HCT116 (cell line): ENCODE data around the gene CYSLTR2. TPM values are rescaled to one million over a fixed set of nuclear protein-coding genes. Genes with fewer than 3 reads are reported as not detected.

Source experiments
- ATAC-seq: fragments of 200-7000 bp; cut with Tn5 transposase; 2 replicates; pipeline ENCODE4 v1.9.1; 2020; ENCODE audit warnings: mild to moderate bottlenecking, moderate library complexity
- BruUV-seq: library from RNA; stranded (reverse); fragments of 400-500 nt; replicated peaks from 2 replicates; lab custom pipeline; 2021; lab: Mats Ljungman, UMichigan
- CTCF ChIA-PET: fragments of 300-600 bp; sonication (Branson Sonifier 250); formaldehyde crosslinking; loops from one replicate; lab custom pipeline; 2021; ENCODE audit warnings: antibody characterized with exemption; lab: Charles Lee
- POLR2A ChIA-PET: fragments of 300-600, 350-600 bp; sonication (Branson Sonifier 250); formaldehyde crosslinking; loops from one replicate; lab custom pipeline; 2021; ENCODE audit warnings: antibody characterized with exemption; lab: Charles Lee
- RAD21 ChIA-PET, 2 experiments: fragments of 300-600 bp; sonication (Branson Sonifier 250); formaldehyde crosslinking; loops; one replicate each; lab custom pipeline; 2023; ENCODE audit warnings: low total read pairs in 2 of 2; ENCODE audit not compliant: uncharacterized antibody in 2 of 2, unreplicated experiment in 2 of 2, low non-redundant PET in 1 of 2; lab: Charles Lee
- DNase-seq: peaks from one replicate; pipeline ENCODE4 v3.0.0-alpha.2; 2010; ENCODE audit warnings: low read depth, low spot score
- H2AFZ ChIP-seq: fragments of 200-600 bp; shearing (Covaris generic), sonication (generic); 2 replicates; pipeline ENCODE4 v1.6.1; 2017; ENCODE audit warnings: low read depth, mixed run types, mixed read lengths, antibody characterized with exemption, low read length; ENCODE audit not compliant: poor library complexity, severe bottlenecking
- H3K27ac ChIP-seq: 2 replicates; pipeline ENCODE4 v1.5.1; 2012; ENCODE audit warnings: low read depth, low read length
- H3K27me3 ChIP-seq: fragments of 200-600 bp; sonication (generic); 2 replicates; pipeline ENCODE4 v1.6.1; 2016; ENCODE audit warnings: mixed run types, low read length, mixed read lengths; ENCODE audit not compliant: insufficient read depth
- H3K36me3 ChIP-seq, 2 experiments: fragments of 200-500 bp in 1 of 2; fragments of 200-600 bp in 1 of 2; sonication (Bioruptor generic) in 1 of 2; sonication (generic) in 1 of 2; 2 replicates each; pipeline versions ENCODE4 v1.5.1 to v1.6.1; 2014 to 2016; ENCODE audit warnings: low read length in 2 of 2, inconsistent platforms in 1 of 2, mixed read lengths in 1 of 2, mixed run types in 1 of 2; ENCODE audit not compliant: insufficient read depth in 2 of 2, control insufficient read depth in 1 of 2
- H3K4me1 ChIP-seq, 2 experiments: fragments of 200-600 bp in 1 of 2; sonication (generic) in 1 of 2; 2 replicates each; pipeline versions ENCODE4 v1.5.1 to v1.6.1; 2012 to 2017; ENCODE audit warnings: low read length in 2 of 2, inconsistent platforms in 1 of 2, mild to moderate bottlenecking in 1 of 2, mixed read lengths in 1 of 2, mixed run types in 1 of 2, moderate library complexity in 1 of 2; ENCODE audit not compliant: insufficient read depth in 2 of 2, control insufficient read depth in 1 of 2
- H3K4me2 ChIP-seq: fragments of 200-600 bp; sonication (generic); 2 replicates; pipeline ENCODE4 v1.6.1; 2017; ENCODE audit warnings: mixed run types, low read length, mixed read lengths
- H3K4me3 ChIP-seq, 2 experiments: fragments of 200-600 bp in 1 of 2; sonication (generic) in 1 of 2; replicated peaks in 1 of 2; 2 replicates each; pipeline ENCODE4 v1.5.1; 2011 to 2016; ENCODE audit warnings: low read length in 2 of 2, control low read depth in 1 of 2, low read depth in 1 of 2, mild to moderate bottlenecking in 1 of 2, mixed read lengths in 1 of 2, mixed run types in 1 of 2
- H3K79me2 ChIP-seq: fragments of 200-600 bp; sonication (generic); 2 replicates; pipeline ENCODE4 v1.6.1; 2017; ENCODE audit warnings: mild to moderate bottlenecking, mixed run types, low read length, moderate library complexity, mixed read lengths; ENCODE audit not compliant: insufficient read depth
- H3K9ac ChIP-seq: fragments of 200-600 bp; sonication (generic); 2 replicates; pipeline ENCODE4 v1.6.1; 2016; ENCODE audit warnings: low read length, mixed read lengths
- H3K9me2 ChIP-seq: fragments of 200-600 bp; sonication (generic), shearing (Covaris generic); 2 replicates; pipeline ENCODE4 v1.6.1; 2017; ENCODE audit warnings: mixed run types, mild to moderate bottlenecking, moderate library complexity; ENCODE audit not compliant: insufficient read depth
- H3K9me3 ChIP-seq, 2 experiments: fragments of 200-500 bp in 1 of 2; fragments of 200-600 bp in 1 of 2; sonication (Bioruptor generic) in 1 of 2; sonication (generic) in 1 of 2; 2 replicates each; pipeline ENCODE4 v1.6.1; 2014 to 2017; ENCODE audit warnings: low read length in 2 of 2, mixed read lengths in 2 of 2, inconsistent platforms in 1 of 2, low read depth in 1 of 2, mild to moderate bottlenecking in 1 of 2, mixed run types in 1 of 2, moderate library complexity in 1 of 2; ENCODE audit not compliant: control insufficient read depth in 1 of 2, insufficient read depth in 1 of 2
- H4K20me1 ChIP-seq: fragments of 200-600 bp; sonication (generic), shearing (Covaris generic); 2 replicates; pipeline ENCODE4 v1.6.1; 2017; ENCODE audit warnings: mixed run types, mild to moderate bottlenecking, moderate library complexity; ENCODE audit not compliant: insufficient read depth
- CBX3 ChIP-seq: IDR thresholded peaks from 2 replicates; pipeline ENCODE4 v1.6.1; 2012; ENCODE audit warnings: low read depth
- CEBPB ChIP-seq: IDR thresholded peaks from 2 replicates; pipeline ENCODE4 v1.6.1; 2012; ENCODE audit warnings: low read depth
- CTCF ChIP-seq, 3 experiments: fragments of 200-600 bp in 1 of 3; sonication (generic) in 1 of 3; IDR thresholded peaks in 2 of 3; conservative IDR thresholded peaks in 1 of 3; 2 replicates each; pipeline ENCODE4 v1.5.1; 2012 to 2017; ENCODE audit warnings: low read depth in 2 of 3, low read length in 2 of 3, antibody characterized with exemption in 1 of 3, borderline replicate concordance in 1 of 3, control low read depth in 1 of 3, mild to moderate bottlenecking in 1 of 3, mixed read lengths in 1 of 3, mixed run types in 1 of 3, moderate library complexity in 1 of 3; ENCODE audit not compliant: insufficient read depth in 1 of 3
- EZH2phosphoT487 ChIP-seq: fragments of 200-600 bp; IDR thresholded peaks from 2 replicates; pipeline ENCODE4 v1.6.1; 2018; ENCODE audit warnings: antibody characterized with exemption, borderline replicate concordance
- JUND ChIP-seq: IDR thresholded peaks from 2 replicates; pipeline ENCODE4 v1.6.1; 2012
- MAX ChIP-seq: IDR thresholded peaks from 2 replicates; pipeline ENCODE4 v1.6.1; 2012
- POLR2A ChIP-seq: IDR thresholded peaks from 2 replicates; pipeline ENCODE4 v1.7.0; 2011; ENCODE audit warnings: borderline replicate concordance; ENCODE audit not compliant: insufficient read depth, insufficient read length; ENCODE audit errors: extremely low read depth
- SRF ChIP-seq: IDR thresholded peaks from 2 replicates; pipeline ENCODE4 v1.6.1; 2012; ENCODE audit warnings: low read depth
- TCF7L2 ChIP-seq: IDR thresholded peaks from 2 replicates; pipeline ENCODE4 v1.7.0; 2011; ENCODE audit warnings: borderline replicate concordance, inconsistent platforms; ENCODE audit not compliant: insufficient read depth, insufficient read length; ENCODE audit errors: extremely low read depth
- YY1 ChIP-seq: IDR thresholded peaks from 2 replicates; pipeline ENCODE4 v1.6.1; 2011; ENCODE audit warnings: low read length, low read depth, moderate library complexity, mild to moderate bottlenecking; ENCODE audit not compliant: insufficient replicate concordance; ENCODE audit errors: extremely low read depth
- ZBTB33 ChIP-seq: IDR thresholded peaks from 2 replicates; pipeline ENCODE4 v1.6.1; 2011; ENCODE audit warnings: mild to moderate bottlenecking, low read length, moderate library complexity; ENCODE audit not compliant: insufficient replicate concordance; ENCODE audit errors: extremely low read depth
- intact Hi-C: fragments of 100-400 bp; cut with micrococcal nuclease; formaldehyde crosslinking; loops from 2 replicates; pipeline ENCODE4 v1.10.0; 2022
- total RNA-seq: library from RNA; stranded (reverse); gene quantifications from one replicate; pipeline ENCODE4 v1.2.1, GENCODE V29; 2021; ENCODE audit not compliant: unreplicated experiment

Gene CYSLTR2
- total RNA-seq, 1 experiment from 2014 or later: not detected

GRCh38 chr13:48728876-48729275 lies 75.1 kb downstream of the CYSLTR2 start:
- Histone ChIP-seq H3K36me3 (no peaks in the 10 kb centered on the region), H4K20me1 (no peaks in the 10 kb centered on the region), H3K9me3 (no peaks in the 10 kb centered on the region), H2AFZ (no peak overlapping the region), H3K4me3 (no peak overlapping the region), H3K4me1 (peaks cover 0 to 5% of the 10 kb centered on the region in 2 experiments; a peak in 1 of 4 replicates), H3K27me3 (no peaks in the 10 kb centered on the region), H3K4me2 (no peak overlapping the region), H3K27ac (no peak overlapping the region), H3K79me2 (no peaks in the 10 kb centered on the region), H3K9ac (no peak overlapping the region), H3K9me2 (no peaks in the 10 kb centered on the region)
- TF ChIP-seq TCF7L2 (no peak), EZH2phosphoT487 (no peak), POLR2A (no peak), MAX (no peak), CBX3 (no peak), CTCF (IDR thresholded peaks at IDR 0.05 in 2 of 3, conservative IDR thresholded peaks at IDR 0.05 in 1 of 3; ENCODE audit: borderline replicate concordance in 1 of 3, insufficient read depth in 1 of 3, low read depth in 2 of 3, low read length in 2 of 3) (no peak), SRF (no peak), CEBPB (no peak), ZBTB33 (no peak), YY1 (no peak), JUND (no peak)
- CTCF ChIA-PET: no interaction called here
- RAD21 ChIA-PET: no interaction called here
- POLR2A ChIA-PET: no interaction called here
- intact Hi-C loops: no loop called here
- DNase-seq (no peak), ATAC-seq (no peak)
- BruUV-seq: no TSS peak
